NCI-H2107 treated with DMSO at 0.1 percent for 48 hours (cell line): ENCODE measurements around the gene CELSR3.

ENCODE experiments used
- DNase-seq: peaks from one replicate; lab custom pipeline; 2025; ENCODE audit not compliant: unreplicated experiment; lab: John Stamatoyannopoulos, UW

The CELSR3 gene

GRCh38 chr3:48662753-48663488 is at the start of gene CELSR3:
CELSR3 (minus strand) TSS chr3:48662886; CDS start chr3:48662634, 252 bp downstream.
- DNase-seq = peak; percentile 51

DNA sequence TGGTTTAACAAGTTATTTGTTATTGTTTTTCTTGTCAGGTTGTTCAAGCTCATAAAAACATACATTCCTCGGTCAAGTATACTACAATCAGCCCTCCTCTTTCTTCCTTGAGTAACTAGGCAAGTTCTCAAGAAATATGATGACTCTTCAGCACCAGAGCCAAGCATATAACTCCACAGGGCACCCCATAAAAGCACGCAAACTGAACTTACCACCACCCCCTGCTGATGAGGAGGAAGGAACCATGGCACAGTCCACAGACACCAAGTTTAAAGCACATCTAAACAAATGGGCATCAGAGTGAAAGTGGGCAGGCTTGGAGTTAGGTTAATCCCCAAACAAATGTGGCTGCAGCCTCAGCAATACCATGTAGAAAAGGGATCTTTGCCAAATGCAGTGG is 49.0 kb upstream of the CELSR3 start:
- DNase-seq = no peak

DNA sequence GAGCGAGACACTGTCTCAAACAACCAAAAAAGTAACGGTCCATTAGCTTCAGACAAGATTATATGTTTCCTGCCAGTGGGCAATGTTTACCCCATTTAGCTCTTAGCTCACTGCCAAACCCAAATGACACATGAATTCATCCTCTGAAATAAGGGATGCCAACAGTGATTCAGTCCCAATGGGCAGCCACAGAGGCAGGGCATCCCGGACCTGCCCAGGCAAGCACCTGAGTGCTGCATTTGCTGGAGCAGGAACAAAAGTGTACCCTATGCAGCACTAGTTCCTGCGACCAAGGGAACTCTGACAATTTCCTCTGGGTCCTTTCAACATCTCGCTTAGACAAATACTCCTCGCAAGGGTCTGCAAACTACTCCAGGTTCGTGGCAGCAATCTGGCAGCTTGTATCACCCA is 46.4 kb upstream of the CELSR3 start:
- DNase-seq = no peak

DNA sequence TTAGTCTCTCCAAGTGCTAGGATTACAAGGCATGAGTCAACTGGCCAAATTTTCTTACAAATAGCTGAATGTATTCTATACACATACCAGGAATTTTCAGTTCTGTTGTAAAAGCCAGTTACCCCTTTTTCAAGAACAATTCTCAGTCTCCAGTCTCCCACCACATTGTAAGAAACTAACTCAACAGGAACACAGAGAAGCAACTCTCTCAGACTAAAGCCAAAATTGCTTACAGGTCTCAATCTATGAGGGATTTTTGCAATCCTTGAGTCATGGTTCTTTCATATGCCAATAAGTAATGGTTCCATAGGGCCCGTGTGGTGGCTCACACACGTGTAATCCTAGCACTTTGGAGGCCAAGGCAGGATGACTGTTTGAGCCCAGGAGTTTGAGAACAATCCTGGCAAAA is 45.8 kb upstream of the CELSR3 start:
- DNase-seq = no peak

GRCh38 chr3:48707157-48707556 is 44.5 kb upstream of the CELSR3 start:
- DNase-seq = no peak

DNA sequence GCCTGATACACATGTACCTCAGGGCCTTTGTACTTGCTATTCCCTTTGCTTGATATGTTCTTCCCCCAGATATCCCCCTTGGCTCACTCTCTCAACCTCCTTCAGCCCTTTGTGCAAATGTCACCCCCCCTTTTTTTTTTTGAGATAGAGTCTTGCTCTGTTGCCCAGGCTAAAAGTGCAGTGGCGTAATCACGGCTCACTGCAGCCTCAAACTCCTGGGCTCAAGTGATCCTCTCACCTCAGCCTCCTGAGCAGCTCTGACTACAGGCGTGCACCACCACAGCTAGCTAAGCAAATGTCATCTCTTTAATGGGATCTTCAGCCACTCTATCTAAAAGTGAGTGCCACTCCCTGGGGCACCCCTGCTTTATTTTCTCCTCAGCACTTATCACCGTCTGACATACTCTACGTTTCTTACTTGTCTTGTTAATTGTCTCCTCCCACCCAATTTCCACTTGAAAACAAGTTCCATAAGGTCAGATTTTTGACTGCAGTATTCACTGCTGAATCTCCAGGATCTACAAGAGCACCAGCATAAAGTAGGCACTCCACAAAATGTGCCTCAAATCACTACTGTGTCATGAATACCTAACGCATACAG is 39.7 kb upstream of the CELSR3 start:
- DNase-seq = no peak

DNA sequence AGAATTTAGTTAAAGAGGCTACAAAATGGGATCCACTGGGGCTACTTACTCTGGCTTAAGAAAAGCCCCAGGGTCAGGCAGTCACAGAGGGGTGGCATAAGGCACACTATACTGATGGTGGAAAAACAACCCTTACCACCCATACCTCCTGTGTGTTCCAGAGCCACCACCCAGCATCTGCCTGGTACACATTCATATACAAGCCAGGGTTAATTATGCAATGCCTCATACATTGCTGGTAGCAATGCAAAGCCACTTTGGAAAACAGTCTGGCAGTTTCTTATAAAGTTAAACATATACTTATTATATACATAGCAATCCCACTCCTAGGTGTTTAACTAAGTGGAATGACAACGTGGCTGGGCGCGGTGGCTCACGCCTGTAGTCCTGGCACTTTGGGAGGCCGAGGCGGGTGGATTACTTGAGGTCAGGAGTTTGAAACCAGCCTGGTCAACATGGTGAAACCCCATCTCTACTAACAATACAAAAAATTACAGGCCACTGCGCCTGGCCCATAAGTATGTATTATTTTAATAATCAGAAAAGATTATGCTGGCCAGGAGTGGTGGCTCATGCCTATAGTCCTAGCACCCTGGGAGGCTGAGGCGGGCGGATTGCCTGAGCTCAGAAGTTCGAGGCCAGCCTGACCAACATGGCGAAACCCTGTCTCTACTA is 38.2 kb upstream of the CELSR3 start:
- no peak for DNase-seq

- DNase-seq = no peak
Measured at GRCh38 chr3:48698891-48699290, 36.2 kb upstream of the CELSR3 start.

GRCh38 chr3:48697952-48698351 is 35.3 kb upstream of the CELSR3 start:
- no peak for DNase-seq

DNA sequence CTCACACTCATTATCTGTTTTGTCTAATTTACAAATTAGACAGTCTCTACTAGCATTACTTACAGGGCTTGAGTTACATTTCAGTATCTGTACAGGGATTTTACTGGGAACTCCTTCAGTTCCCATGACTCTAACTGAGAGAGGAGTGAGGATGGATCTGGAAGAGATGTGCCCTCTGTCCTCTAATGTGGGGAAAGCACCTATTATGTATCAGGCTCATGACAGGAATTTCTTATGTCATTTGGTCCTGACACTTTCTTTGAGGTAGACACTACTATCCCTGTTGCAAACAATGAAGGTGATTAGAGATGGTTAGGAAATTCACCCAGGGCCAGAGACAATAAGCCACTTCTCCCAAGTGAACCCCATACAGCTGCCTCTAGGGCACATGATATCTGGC is 33.9 kb upstream of the CELSR3 start:
- DNase-seq = no peak

DNA sequence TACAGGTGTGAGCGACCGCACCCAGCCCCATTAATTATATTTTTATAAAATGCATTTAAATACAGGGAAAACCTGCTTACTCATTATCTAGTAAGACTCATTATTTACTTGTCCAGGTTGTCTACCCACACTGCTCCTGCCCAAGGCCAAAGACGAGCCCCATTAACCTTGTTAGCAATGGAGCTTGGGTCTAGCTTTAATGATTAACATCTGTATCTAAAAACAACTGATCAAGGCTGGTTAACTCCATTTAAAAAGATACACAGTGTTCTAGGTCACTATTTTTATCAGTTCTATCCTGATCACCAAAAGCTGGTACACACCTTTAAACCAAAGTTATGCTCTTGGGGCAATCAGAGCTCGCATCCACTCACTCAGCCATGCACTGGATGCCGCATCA is 33.5 kb upstream of the CELSR3 start:
- no peak for DNase-seq

DNA sequence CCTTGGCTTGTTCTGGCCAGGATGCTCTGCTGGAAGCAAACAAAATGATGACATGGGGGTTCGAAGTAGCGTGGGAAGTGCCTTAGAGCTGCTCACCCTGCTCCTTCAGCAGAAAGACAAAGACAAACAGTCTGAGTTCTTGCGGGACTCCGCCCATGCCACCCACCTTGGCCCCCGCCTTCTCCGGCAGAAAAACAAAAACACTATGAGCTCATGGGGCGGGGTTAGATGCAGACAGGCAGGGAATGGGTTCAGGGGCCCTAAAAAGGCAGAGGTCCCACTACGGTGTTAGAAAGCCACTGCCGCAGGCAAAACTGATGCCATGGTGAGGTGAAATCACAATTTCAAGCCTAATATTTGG is 32.7 kb upstream of the CELSR3 start:
- no peak for DNase-seq

DNA sequence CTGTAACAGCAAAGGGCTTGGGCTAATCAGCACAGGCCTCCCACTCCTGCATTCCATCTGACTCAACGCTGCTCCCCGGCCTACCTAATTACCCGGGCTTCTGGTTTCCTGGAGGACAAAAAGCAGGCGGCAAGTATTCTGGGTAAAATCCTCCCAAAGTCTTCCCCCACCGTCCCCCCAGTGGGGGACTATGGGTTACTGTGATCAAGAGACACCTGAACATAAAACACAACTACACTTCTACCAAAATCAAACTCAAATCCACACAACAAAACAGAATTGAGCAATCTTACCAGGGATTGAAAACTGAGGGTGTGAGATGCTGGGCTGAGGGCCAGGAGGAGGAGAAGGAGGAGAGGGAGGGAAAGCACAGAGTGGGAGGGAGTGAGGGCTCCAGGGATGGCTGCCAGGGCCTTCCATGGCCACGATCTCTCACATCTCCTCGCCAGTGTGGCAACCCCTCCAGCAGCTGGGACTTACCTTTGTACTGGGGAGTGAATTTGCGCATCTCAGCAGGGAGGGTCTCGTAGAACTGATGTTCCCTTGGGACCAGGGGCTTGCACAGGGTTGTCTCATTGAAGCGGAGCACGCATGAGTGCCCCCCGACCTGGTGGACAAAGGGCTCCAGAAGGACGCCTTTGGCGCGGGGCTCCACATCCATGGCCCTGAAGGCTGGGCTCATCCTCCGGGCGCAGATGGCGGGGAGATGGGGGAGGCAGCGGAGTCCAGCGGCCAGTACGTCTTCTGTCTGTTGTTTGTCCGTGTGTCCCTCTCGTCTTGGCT is 32.1 kb upstream of the CELSR3 start:
- DNase-seq = no peak

DNA sequence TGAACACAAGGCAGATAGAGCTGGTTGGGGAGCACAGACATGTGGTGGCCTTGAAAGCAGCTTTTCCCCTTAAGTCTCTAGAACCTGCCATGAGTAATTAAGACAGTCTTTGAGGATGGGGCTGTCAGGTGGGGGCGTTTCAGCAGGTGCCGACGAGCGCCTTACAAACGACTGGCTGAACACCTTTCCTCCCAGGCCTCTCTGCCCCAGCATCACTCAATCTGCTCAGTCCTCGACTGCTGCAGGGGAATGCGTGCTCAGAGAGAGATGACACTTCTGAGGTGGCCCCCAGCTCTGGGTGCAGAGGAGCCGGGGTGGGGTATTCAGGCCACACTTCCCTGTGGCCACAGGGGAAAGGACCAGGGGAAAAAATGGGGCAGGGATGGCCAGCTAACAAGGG is 31.1 kb upstream of the CELSR3 start:
- no peak for DNase-seq

DNA sequence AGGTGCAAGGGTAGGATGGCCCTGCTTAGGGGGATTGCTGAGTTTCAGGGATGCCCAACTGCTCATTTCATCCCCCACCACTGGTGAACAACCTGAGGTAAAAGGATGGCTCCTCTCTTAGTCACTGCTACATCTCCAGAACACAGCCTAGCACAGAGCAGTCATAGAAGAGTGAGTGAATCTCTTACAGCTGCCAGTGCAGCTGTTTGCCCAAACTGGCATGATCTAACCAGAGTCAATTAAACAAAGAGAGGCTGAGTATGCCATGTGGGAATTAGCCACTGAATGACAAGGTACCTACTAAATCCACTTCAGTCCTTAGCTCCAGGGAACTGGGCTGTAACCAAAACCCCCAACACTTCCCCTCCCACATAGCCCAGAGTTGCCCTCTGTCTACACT is 29.9 kb upstream of the CELSR3 start:
- no peak for DNase-seq

GRCh38 chr3:48690846-48691458 is 28.3 kb upstream of the CELSR3 start:
- no peak for DNase-seq

GRCh38 chr3:48689384-48689783 is 26.7 kb upstream of the CELSR3 start:
- no peak for DNase-seq

GRCh38 chr3:48688737-48689075 is 26.0 kb upstream of the CELSR3 start:
- DNase-seq = no peak

DNA sequence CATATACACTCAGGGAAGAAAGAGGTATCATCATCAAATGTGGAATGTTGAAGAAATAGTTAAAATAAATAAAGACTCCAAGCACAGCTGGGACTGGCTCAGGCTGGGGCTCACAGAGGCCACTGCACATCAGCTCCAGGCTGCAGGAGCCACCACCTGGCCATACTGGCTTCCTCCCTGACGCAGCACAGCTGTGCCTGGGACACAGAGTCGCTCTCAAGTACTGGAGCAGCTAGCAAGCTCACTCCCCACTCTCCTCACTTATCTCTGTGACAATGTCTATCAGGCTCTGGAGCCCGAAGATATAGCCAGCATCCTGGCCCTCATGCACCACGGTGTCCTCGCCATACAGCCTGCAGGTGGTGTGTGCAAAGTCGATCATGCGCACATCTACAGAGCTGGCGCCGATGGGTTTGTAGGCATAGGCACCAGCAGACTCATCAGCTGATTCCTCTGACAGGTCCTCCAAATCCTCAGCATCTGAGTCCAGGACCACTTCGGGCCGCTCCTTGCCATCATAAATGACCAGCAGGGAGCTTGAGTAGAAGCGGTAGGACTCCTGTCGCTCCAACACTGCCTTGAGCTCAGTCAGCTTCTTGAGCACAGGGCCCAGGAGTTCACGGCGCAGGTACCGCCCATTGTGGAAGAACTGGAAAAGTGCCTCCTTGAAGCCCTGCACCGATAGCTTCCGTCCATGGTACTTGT is 25.5 kb upstream of the CELSR3 start:
- no peak for DNase-seq

GRCh38 chr3:48687220-48687678 is 24.6 kb upstream of the CELSR3 start:
- DNase-seq = no peak
